Neuron (in vitro differentiated cells): ENCODE results near the gene FPR2.

Experiments used
- H2AFZ ChIP-seq: one replicate; pipeline ENCODE4 v1.6.1; 2013; ENCODE audit warnings: low read depth, mild to moderate bottlenecking, inconsistent platforms, low read length, moderate library complexity
- H3K27me3 ChIP-seq: one replicate; pipeline ENCODE4 v1.6.1; 2013; ENCODE audit warnings: low read length; ENCODE audit not compliant: insufficient read depth
- H3K36me3 ChIP-seq: one replicate; pipeline ENCODE4 v1.6.1; 2013; ENCODE audit warnings: low read length; ENCODE audit not compliant: insufficient read depth
- H3K4me1 ChIP-seq: one replicate; pipeline ENCODE4 v1.6.1; 2013; ENCODE audit warnings: low read length; ENCODE audit not compliant: insufficient read depth
- H3K4me3 ChIP-seq: 2 replicates; pipeline ENCODE4 v1.5.1; 2013; ENCODE audit warnings: mild to moderate bottlenecking, low read length, moderate library complexity
- H3K9me3 ChIP-seq: one replicate; pipeline ENCODE4 v1.6.1; 2013; ENCODE audit warnings: low read length

FPR2 gene

GRCh38 chr19:51760697-51761356, at the start of gene FPR2:
FPR2 (plus strand) TSS chr19:51761180; CDS start chr19:51768659, 7,479 bp downstream.
- no peaks in the 10 kb centered on the region for H3K36me3 ChIP-seq
- no peaks in the 10 kb centered on the region for H3K9me3 ChIP-seq
- H2AFZ ChIP-seq, result no peak within 1 kb of the TSS
- no peak within 1 kb of the TSS for H3K4me3 ChIP-seq
- H3K4me1 ChIP-seq, result no peaks in the 10 kb centered on the region
- peaks cover 4% of the 10 kb centered on the region for H3K27me3 ChIP-seq

GRCh38 chr19:51711702-51712101, 49.3 kb upstream of the FPR2 start:
- Histone ChIP-seq H3K27me3 (peaks cover 18% of the 10 kb centered on the region), H3K4me1 (no peaks in the 10 kb centered on the region), H3K9me3 (no peaks in the 10 kb centered on the region), H2AFZ (no peak overlapping the region), H3K4me3 (no peak overlapping the region), H3K36me3 (no peaks in the 10 kb centered on the region)

GRCh38 chr19:51712461-51713081, 48.4 kb upstream of the FPR2 start:
- no peak overlapping the region for H2AFZ ChIP-seq
- H3K36me3 ChIP-seq, result no peaks in the 10 kb centered on the region
- H3K9me3 ChIP-seq, result no peaks in the 10 kb centered on the region
- peaks cover 23% of the 10 kb centered on the region for H3K27me3 ChIP-seq
- H3K4me3 ChIP-seq, result no peak overlapping the region
- H3K4me1 ChIP-seq, result no peaks in the 10 kb centered on the region

GRCh38 chr19:51713319-51714285, 47.4 kb upstream of the FPR2 start:
- H3K9me3 ChIP-seq, result no peaks in the 10 kb centered on the region
- no peak overlapping the region for H2AFZ ChIP-seq
- no peaks in the 10 kb centered on the region for H3K4me1 ChIP-seq
- no peaks in the 10 kb centered on the region for H3K36me3 ChIP-seq
- H3K27me3 ChIP-seq, result peaks cover 28% of the 10 kb centered on the region
- no peak overlapping the region for H3K4me3 ChIP-seq

- Histone ChIP-seq H3K36me3 (no peaks in the 10 kb centered on the region), H3K4me1 (no peaks in the 10 kb centered on the region), H3K9me3 (no peaks in the 10 kb centered on the region), H3K4me3 (no peak overlapping the region), H3K27me3 (peaks cover 40% of the 10 kb centered on the region), H2AFZ (no peak overlapping the region)
Measured at GRCh38 chr19:51714848-51715247, 46.1 kb upstream of the FPR2 start.

GRCh38 chr19:51715850-51716249, 45.1 kb upstream of the FPR2 start:
- peaks cover 48% of the 10 kb centered on the region for H3K27me3 ChIP-seq
- no peak overlapping the region for H2AFZ ChIP-seq
- H3K36me3 ChIP-seq, result no peaks in the 10 kb centered on the region
- H3K4me1 ChIP-seq, result no peaks in the 10 kb centered on the region
- H3K9me3 ChIP-seq, result no peaks in the 10 kb centered on the region
- no peak overlapping the region for H3K4me3 ChIP-seq

- no peak overlapping the region for H3K4me3 ChIP-seq
- no peaks in the 10 kb centered on the region for H3K4me1 ChIP-seq
- H2AFZ ChIP-seq, result no peak overlapping the region
- H3K9me3 ChIP-seq, result no peaks in the 10 kb centered on the region
- H3K27me3 ChIP-seq, result peaks cover 56% of the 10 kb centered on the region
- no peaks in the 10 kb centered on the region for H3K36me3 ChIP-seq
Measured at GRCh38 chr19:51716925-51717324, 44.1 kb upstream of the FPR2 start.

- H3K4me3 ChIP-seq, result no peak overlapping the region
Measured at GRCh38 chr19:51719251-51719988, 41.6 kb upstream of the FPR2 start.

GRCh38 chr19:51721905-51722304, 39.1 kb upstream of the FPR2 start:
- Histone ChIP-seq H3K4me3 (no peak overlapping the region), H3K4me1 (peaks cover 17% of the 10 kb centered on the region), H3K9me3 (no peaks in the 10 kb centered on the region), H2AFZ (no peak overlapping the region), H3K27me3 (peaks cover 58% of the 10 kb centered on the region), H3K36me3 (no peaks in the 10 kb centered on the region)

More at GRCh38 chr19:51719251-51719988, 41.6 kb upstream of the FPR2 start:
- Histone ChIP-seq H3K27me3 (peaks cover 68% of the 10 kb centered on the region), H3K4me1 (peaks cover 10% of the 10 kb centered on the region), H2AFZ (no peak overlapping the region), H3K9me3 (no peaks in the 10 kb centered on the region), H3K36me3 (no peaks in the 10 kb centered on the region)

GRCh38 chr19:51722492-51722891, 38.5 kb upstream of the FPR2 start:
- Histone ChIP-seq H3K9me3 (no peaks in the 10 kb centered on the region), H3K27me3 (peaks cover 55% of the 10 kb centered on the region), H3K36me3 (no peaks in the 10 kb centered on the region), H3K4me1 (peaks cover 17% of the 10 kb centered on the region), H2AFZ (no peak overlapping the region), H3K4me3 (no peak overlapping the region)

GRCh38 chr19:51724543-51724942, 36.4 kb upstream of the FPR2 start:
- no peak overlapping the region for H3K4me3 ChIP-seq
- peaks cover 17% of the 10 kb centered on the region for H3K4me1 ChIP-seq
- no peak overlapping the region for H2AFZ ChIP-seq
- H3K27me3 ChIP-seq, result peaks cover 50% of the 10 kb centered on the region
- H3K36me3 ChIP-seq, result no peaks in the 10 kb centered on the region
- H3K9me3 ChIP-seq, result no peaks in the 10 kb centered on the region

- peaks cover 37% of the 10 kb centered on the region for H3K27me3 ChIP-seq
- no peaks in the 10 kb centered on the region for H3K36me3 ChIP-seq
- H3K4me3 ChIP-seq, result no peak overlapping the region
- H3K9me3 ChIP-seq, result no peaks in the 10 kb centered on the region
- H3K4me1 ChIP-seq, result peaks cover 17% of the 10 kb centered on the region
- H2AFZ ChIP-seq, result no peak overlapping the region
Measured at GRCh38 chr19:51726049-51726448, 34.9 kb upstream of the FPR2 start.
